SU-DHL-6 (cell line): ENCODE data around the gene UCN3.

Experiments
- H2AFZ ChIP-seq: fragments of 200-600 bp; sonication (generic); 2 replicates; pipeline ENCODE4 v1.6.1; 2014; ENCODE audit warnings: low read depth, mild to moderate bottlenecking, moderate library complexity, mixed read lengths, antibody characterized with exemption, low read length; ENCODE audit not compliant: severe bottlenecking
- H3F3A ChIP-seq: fragments of 200-600 bp; shearing (Covaris generic); 2 replicates; pipeline ENCODE4 v1.6.0; 2016; ENCODE audit warnings: antibody characterized with exemption, mild to moderate bottlenecking; ENCODE audit not compliant: insufficient read depth
- H3K27ac ChIP-seq: fragments of 200-600 bp; sonication (generic); 2 replicates; pipeline ENCODE4 v1.5.1; 2016; ENCODE audit warnings: low read depth, mild to moderate bottlenecking, low read length, moderate library complexity, mixed read lengths
- H3K27me3 ChIP-seq: fragments of 200-600 bp; sonication (generic), shearing (Covaris generic); 2 replicates; pipeline ENCODE4 v1.6.0; 2014; ENCODE audit warnings: mild to moderate bottlenecking, low read length
- H3K36me3 ChIP-seq: fragments of 200-600 bp; sonication (generic); 2 replicates; pipeline ENCODE4 v1.6.1; 2014; ENCODE audit warnings: mild to moderate bottlenecking, low read length, mixed read lengths
- H3K4me2 ChIP-seq: fragments of 300-600, 200-600 bp; shearing (Covaris generic), sonication (generic); 2 replicates; pipeline ENCODE4 v1.6.0; 2014; ENCODE audit warnings: low read length, low read depth, mild to moderate bottlenecking; ENCODE audit not compliant: poor library complexity, severe bottlenecking
- H3K4me3 ChIP-seq: fragments of 200-600 bp; sonication (generic); 2 replicates; pipeline ENCODE4 v1.5.1; 2014; ENCODE audit warnings: antibody characterized with exemption, low read length, mild to moderate bottlenecking, mixed read lengths; ENCODE audit not compliant: insufficient read depth, poor library complexity, severe bottlenecking
- H3K79me2 ChIP-seq: fragments of 200-600 bp; sonication (generic); 2 replicates; pipeline ENCODE4 v1.6.1; 2014; ENCODE audit warnings: mild to moderate bottlenecking, low read length, moderate library complexity; ENCODE audit not compliant: insufficient read depth
- H3K9ac ChIP-seq: fragments of 200-600 bp; sonication (generic); 2 replicates; pipeline ENCODE4 v1.7.0; 2014; ENCODE audit warnings: mild to moderate bottlenecking, low read length
- H3K9me2 ChIP-seq: fragments of 200-600 bp; sonication (generic); replicated peaks from 2 replicates; pipeline ENCODE4 v1.6.1; 2014; ENCODE audit warnings: low read length; ENCODE audit not compliant: insufficient read depth
- H3K9me3 ChIP-seq: fragments of 200-600 bp; sonication (generic); 2 replicates; pipeline ENCODE4 v1.6.1; 2014; ENCODE audit warnings: low read length, mixed read lengths; ENCODE audit not compliant: insufficient read depth
- H4K20me1 ChIP-seq: fragments of 200-600 bp; sonication (generic); 2 replicates; pipeline ENCODE4 v1.6.1; 2014; ENCODE audit warnings: low read depth, mild to moderate bottlenecking, antibody characterized with exemption, low read length, moderate library complexity, mixed read lengths
- CTCF ChIP-seq: fragments of 200-600 bp; sonication (generic); IDR thresholded peaks from one replicate; pipeline ENCODE4 v1.5.1; 2017; ENCODE audit warnings: antibody characterized with exemption, mild to moderate bottlenecking, low read length, moderate library complexity; ENCODE audit not compliant: insufficient read depth, poor library complexity, severe bottlenecking
- EZH2phosphoT487 ChIP-seq: fragments of 200-600 bp; sonication (generic), shearing (Covaris generic); conservative IDR thresholded peaks from 2 replicates; pipeline ENCODE4 v1.6.1; 2018; ENCODE audit warnings: mild to moderate bottlenecking, antibody characterized with exemption, low read length, moderate library complexity, mixed read lengths

The UCN3 gene

DNA sequence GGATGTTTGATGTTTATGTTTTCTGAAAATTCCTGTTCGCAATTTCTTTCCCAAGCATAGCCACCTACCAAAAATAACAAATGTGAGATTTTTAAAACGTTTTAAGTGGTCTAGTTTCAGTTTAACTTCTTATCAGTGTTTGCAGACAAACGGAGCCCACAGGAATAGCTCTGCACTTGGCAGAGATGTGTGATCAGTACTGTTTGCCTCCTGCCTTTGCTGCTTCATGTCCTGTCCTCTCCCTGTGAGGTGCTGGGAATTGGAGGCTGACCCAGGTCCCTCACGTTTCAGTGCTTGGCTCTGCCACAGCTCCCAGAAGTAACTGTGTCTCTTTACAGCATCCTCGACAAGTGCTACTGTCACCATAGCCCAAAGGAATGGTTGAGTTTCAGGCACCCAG, 1.2 kb downstream of the UCN3 start:
- Histone ChIP-seq H3K9ac (no peak overlapping the region), H3K27ac (no peak overlapping the region), H3K9me3 (peaks cover 6% of the 10 kb centered on the region; the same call in 1 of the 2 replicates), H3K79me2 (no peaks in the 10 kb centered on the region), H3K9me2 (no peaks in the 10 kb centered on the region), H2AFZ (no peak overlapping the region), H4K20me1 (no peaks in the 10 kb centered on the region), H3K36me3 (no peaks in the 10 kb centered on the region), H3K4me2 (no peak overlapping the region), H3K4me3 (no peak overlapping the region), H3F3A (peaks cover 10% of the 10 kb centered on the region; the same call in 1 of the 2 replicates), H3K27me3 (no peaks in the 10 kb centered on the region)
- no peak for TF ChIP-seq CTCF
- TF ChIP-seq EZH2phosphoT487, result no peak

DNA sequence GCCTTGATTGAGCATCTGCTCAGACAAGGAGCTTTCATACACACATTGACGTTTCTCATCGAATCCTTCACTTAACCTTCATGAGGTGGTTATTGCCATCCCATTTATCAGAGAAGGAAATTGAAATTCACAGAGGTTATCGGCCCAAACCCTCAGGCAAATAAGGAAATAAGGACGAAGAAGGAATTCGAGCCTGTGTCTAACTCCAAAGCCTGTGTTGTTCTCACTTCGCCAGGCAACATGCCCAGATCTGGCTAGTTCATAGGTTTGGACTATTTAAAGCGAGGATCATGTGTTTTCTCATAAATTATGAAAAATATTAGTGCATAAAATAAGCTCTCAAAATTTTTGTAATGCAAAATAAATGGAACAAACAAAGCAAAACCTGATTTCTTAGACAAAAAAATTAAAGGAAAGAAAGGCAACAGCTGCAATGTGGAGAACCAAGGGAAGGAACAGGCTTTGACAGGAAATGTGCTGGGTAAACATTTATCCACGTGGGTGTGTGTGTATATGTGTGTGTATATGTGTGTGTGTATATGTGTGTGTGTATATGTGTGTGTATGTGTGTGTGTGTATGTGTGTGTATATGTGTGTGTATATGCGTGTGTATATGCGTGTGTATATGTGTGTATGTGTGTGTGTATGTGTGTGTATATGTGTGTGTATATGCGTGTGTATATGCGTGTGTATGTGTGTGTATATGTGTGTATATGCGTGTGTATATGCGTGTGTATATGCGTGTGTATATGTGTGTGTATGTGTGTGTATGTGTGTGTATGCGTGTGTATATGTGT, 4.8 kb downstream of the UCN3 start:
- no peaks in the 10 kb centered on the region for H3K27me3 ChIP-seq
- H4K20me1 ChIP-seq, result no peaks in the 10 kb centered on the region
- no peaks in the 10 kb centered on the region for H3K9me2 ChIP-seq
- H3K27ac ChIP-seq, result no peak overlapping the region
- peaks cover 12% of the 10 kb centered on the region; the same call in 1 of the 2 replicates for H3F3A ChIP-seq
- no peaks in the 10 kb centered on the region for H3K79me2 ChIP-seq
- H3K9ac ChIP-seq, result no peak overlapping the region
- H3K9me3 ChIP-seq, result peaks cover 12% of the 10 kb centered on the region; the same call in 1 of the 2 replicates
- no peak overlapping the region for H2AFZ ChIP-seq
- H3K4me3 ChIP-seq, result no peak overlapping the region
- H3K36me3 ChIP-seq, result no peaks in the 10 kb centered on the region
- no peak overlapping the region for H3K4me2 ChIP-seq
- TF ChIP-seq EZH2phosphoT487 (no peak), CTCF (no peak)

- no peaks in the 10 kb centered on the region for H3K9me2 ChIP-seq
- H4K20me1 ChIP-seq, result no peaks in the 10 kb centered on the region
- H3K9me3 ChIP-seq, result peaks cover 12% of the 10 kb centered on the region; the same call in 1 of the 2 replicates
- TF ChIP-seq EZH2phosphoT487, result no peak
- TF ChIP-seq CTCF, result no peak
- no peak overlapping the region for H3K4me3 ChIP-seq
- no peak overlapping the region for H3K27ac ChIP-seq
- H3K9ac ChIP-seq, result no peak overlapping the region
- no peaks in the 10 kb centered on the region for H3K27me3 ChIP-seq
- H3K4me2 ChIP-seq, result no peak overlapping the region
- H2AFZ ChIP-seq, result no peak overlapping the region
- H3F3A ChIP-seq, result peaks cover 12% of the 10 kb centered on the region; the same call in 1 of the 2 replicates
- H3K36me3 ChIP-seq, result no peaks in the 10 kb centered on the region
- H3K79me2 ChIP-seq, result no peaks in the 10 kb centered on the region
Observed at GRCh38 chr10:5370493-5371352, 6.0 kb downstream of the UCN3 start.
